HG03342 (cell line): ENCODE data around the gene CCDC157.

ENCODE experiments used
- ATAC-seq: cut with Tn5 transposase; IDR thresholded peaks from one replicate; pipeline ENCODE4 v1.9.1; 2021; ENCODE audit warnings: mild to moderate bottlenecking, moderate library complexity; ENCODE audit not compliant: unreplicated experiment

Gene CCDC157

GRCh38 chr22:30351226-30351625, 5.6 kb upstream of the CCDC157 start:
- no peak for ATAC-seq

- ATAC-seq, result no peak
Measured at GRCh38 chr22:30354644-30355043, 2.2 kb upstream of the CCDC157 start.

- no peak for ATAC-seq
Measured at GRCh38 chr22:30357236-30357570, 396 bp downstream of the CCDC157 start.

- ATAC-seq, result no peak
Measured at GRCh38 chr22:30357650-30358215, 926 bp downstream of the CCDC157 start.

GRCh38 chr22:30358541-30358940, 1.7 kb downstream of the CCDC157 start:
- no peak for ATAC-seq

GRCh38 chr22:30361916-30362650, 5.3 kb downstream of the CCDC157 start:
- ATAC-seq, result no peak

- ATAC-seq, result no peak
Measured at GRCh38 chr22:30362651-30363281, 6.0 kb downstream of the CCDC157 start.

GRCh38 chr22:30365891-30366290, 9.1 kb downstream of the CCDC157 start:
- no peak for ATAC-seq

GRCh38 chr22:30368420-30368819, 11.6 kb downstream of the CCDC157 start:
- no peak for ATAC-seq

- no peak for ATAC-seq
Measured at GRCh38 chr22:30370641-30371230, 13.9 kb downstream of the CCDC157 start.

GRCh38 chr22:30371321-30371720, 14.5 kb downstream of the CCDC157 start:
- ATAC-seq, result no peak

GRCh38 chr22:30371981-30372380, 15.2 kb downstream of the CCDC157 start:
- no peak for ATAC-seq

- no peak for ATAC-seq
Measured at GRCh38 chr22:30372915-30373314, 16.1 kb downstream of the CCDC157 start.

GRCh38 chr22:30373331-30374325, 16.8 kb downstream of the CCDC157 start:
- ATAC-seq, result no peak

- ATAC-seq, result no peak
Measured at GRCh38 chr22:30375312-30375849, 18.6 kb downstream of the CCDC157 start.

- no peak for ATAC-seq
Measured at GRCh38 chr22:30380011-30380410, 23.2 kb downstream of the CCDC157 start.

GRCh38 chr22:30381264-30381663, 24.5 kb downstream of the CCDC157 start:
- no peak for ATAC-seq

- no peak for ATAC-seq
Measured at GRCh38 chr22:30382340-30382739, 25.5 kb downstream of the CCDC157 start.

GRCh38 chr22:30383061-30383460, 26.3 kb downstream of the CCDC157 start:
- no peak for ATAC-seq

- ATAC-seq, result no peak
Measured at GRCh38 chr22:30385942-30386341, 29.1 kb downstream of the CCDC157 start.

- ATAC-seq, result no peak
Measured at GRCh38 chr22:30386608-30386959, 29.8 kb downstream of the CCDC157 start.
